ENCODE measurements around the gene TRAF5.

- TF ChIP-seq CTCF (IDR thresholded peaks at IDR 0.05) (no peak), EP300 (IDR thresholded peaks at IDR 0.05) (no peak), POLR2A (IDR thresholded peaks at IDR 0.05) (no peak), POLR2AphosphoS5 (IDR thresholded peaks at IDR 0.05) (no peak)
Observed at GRCh38 chr1:211285196-211285595, 41.4 kb upstream of the TRAF5 start.
